H1 (cell line): Measurements from ENCODE around the gene RNF220. TPM values are rescaled to one million over a fixed set of nuclear protein-coding genes. Genes with fewer than 3 reads are reported as not detected.
"Not testable (repeated sequence)": the region's sequence is repeated elsewhere in the genome, so short reads cannot be mapped to it uniquely, and the experiment has no call there.

Experiments used
- CTCF ChIA-PET: fragments of 300-600 bp; sonication (Branson Sonifier 250); formaldehyde crosslinking; loops from one replicate; lab custom pipeline; 2021; ENCODE audit not compliant: partially characterized antibody; lab: Charles Lee
- POLR2A ChIA-PET: fragments of 300-600 bp; sonication (Branson Sonifier 250); formaldehyde crosslinking; loops from one replicate; lab custom pipeline; 2021; ENCODE audit warnings: inconsistent platforms; ENCODE audit not compliant: partially characterized antibody; lab: Charles Lee
- DNase-seq, 2 experiments: peaks; one replicate each; pipeline versions ENCODE4 v3.0.0 to v3.0.0-alpha.2; 2010 to 2022; ENCODE audit warnings: low spot score in 2 of 2, low read depth in 1 of 2, mixed read lengths in 1 of 2
- FAIRE-seq: peaks from 2 replicates; lab custom pipeline; 2011; peaks lifted over from hg19 to GRCh38; lab: Jason Lieb, UNC
- H2AFZ ChIP-seq: 2 replicates; pipeline ENCODE4 v1.8.1; 2012; ENCODE audit warnings: low read length, inconsistent platforms
- H2AK5ac ChIP-seq: 2 replicates; pipeline ENCODE4 v1.6.1; 2013; ENCODE audit warnings: low read depth, low read length
- H2BK120ac ChIP-seq: replicated peaks from 2 replicates; pipeline ENCODE3; 2013; ENCODE audit warnings: low read depth, low read length, inconsistent platforms
- H2BK12ac ChIP-seq: 2 replicates; pipeline ENCODE4 v1.6.1; 2013; ENCODE audit warnings: low read depth, low read length
- H2BK15ac ChIP-seq: 2 replicates; pipeline ENCODE4 v1.6.1; 2013; ENCODE audit warnings: low read length
- H2BK20ac ChIP-seq: 2 replicates; pipeline ENCODE4 v1.6.1; 2013; ENCODE audit warnings: low read length
- H2BK5ac ChIP-seq: 2 replicates; pipeline ENCODE4 v1.6.1; 2013; ENCODE audit warnings: low read depth, low read length
- H3K14ac ChIP-seq: 2 replicates; pipeline ENCODE4 v1.6.1; 2013; ENCODE audit warnings: inconsistent platforms; ENCODE audit not compliant: insufficient read length
- H3K18ac ChIP-seq: 2 replicates; pipeline ENCODE4 v1.6.1; 2013; ENCODE audit warnings: low read length; ENCODE audit errors: extremely low read depth
- H3K23ac ChIP-seq: 2 replicates; pipeline ENCODE4 v1.6.1; 2013; ENCODE audit warnings: inconsistent platforms; ENCODE audit not compliant: insufficient read length
- H3K23me2 ChIP-seq: 2 replicates; pipeline ENCODE4 v1.6.1; 2013; ENCODE audit warnings: low read depth, low read length
- H3K27ac ChIP-seq: 2 replicates; pipeline ENCODE4 v1.6.1; 2011; ENCODE audit warnings: low read depth, low read length, inconsistent platforms
- H3K27me3 ChIP-seq, 4 experiments: replicated peaks in 1 of 4; 1 replicate in 1 of 4; 2 replicates in 3 of 4; pipeline versions ENCODE4 v1.6.1 to v1.8.1; 2011 to 2013; ENCODE audit warnings: low read length in 3 of 4, mild to moderate bottlenecking in 3 of 4, inconsistent platforms in 2 of 4, mixed read lengths in 2 of 4, moderate library complexity in 1 of 4; ENCODE audit not compliant: control insufficient read depth in 3 of 4, insufficient read depth in 3 of 4; ENCODE audit errors: extremely low read depth in 1 of 4
- H3K36me3 ChIP-seq, 4 experiments: 2 replicates each; pipeline versions ENCODE4 v1.6.1 to v1.8.1; 2011 to 2013; ENCODE audit warnings: mild to moderate bottlenecking in 4 of 4, low read length in 3 of 4, moderate library complexity in 2 of 4, control low read depth in 1 of 4, inconsistent platforms in 1 of 4; ENCODE audit not compliant: insufficient read depth in 4 of 4, control insufficient read depth in 2 of 4
- H3K4ac ChIP-seq: replicated peaks from 2 replicates; pipeline ENCODE3; 2013; ENCODE audit warnings: low read length, low read depth, mixed read lengths, inconsistent platforms; ENCODE audit not compliant: insufficient read length
- H3K4me1 ChIP-seq, 4 experiments: replicated peaks in 1 of 4; 1 replicate in 1 of 4; 2 replicates in 3 of 4; pipeline versions ENCODE4 v1.6.1 to v1.8.1; 2011 to 2013; ENCODE audit warnings: low read length in 3 of 4, inconsistent platforms in 2 of 4, mixed read lengths in 1 of 4; ENCODE audit not compliant: insufficient read depth in 4 of 4, control insufficient read depth in 3 of 4
- H3K4me2 ChIP-seq, 2 experiments: 2 replicates each; pipeline versions ENCODE4 v1.6.1 to v1.8.1; 2011 to 2013; ENCODE audit warnings: low read depth in 2 of 2, low read length in 2 of 2, control low read depth in 1 of 2, inconsistent platforms in 1 of 2, mild to moderate bottlenecking in 1 of 2; ENCODE audit not compliant: insufficient read depth in 1 of 2
- H3K4me3 ChIP-seq, 4 experiments: fragments of 200-600, 300-600 bp in 1 of 4; sonication (generic), shearing (Covaris generic), sonication (Bioruptor Twin) in 1 of 4; 2 replicates each; pipeline versions ENCODE4 v1.5.1 to v1.8.1; 2011 to 2016; ENCODE audit warnings: low read length in 4 of 4, low read depth in 3 of 4, control low read depth in 2 of 4, inconsistent platforms in 2 of 4, mild to moderate bottlenecking in 2 of 4, mixed read lengths in 1 of 4, moderate library complexity in 1 of 4; ENCODE audit not compliant: insufficient read depth in 2 of 4; ENCODE audit errors: extremely low read depth in 1 of 4
- H3K56ac ChIP-seq: replicated peaks from 2 replicates; pipeline ENCODE3; 2013; ENCODE audit warnings: low read depth, mild to moderate bottlenecking, mixed read lengths, low read length, inconsistent platforms; ENCODE audit not compliant: insufficient read length
- H3K79me1 ChIP-seq: 2 replicates; pipeline ENCODE4 v1.6.1; 2013; ENCODE audit warnings: low read depth, low read length, control low read depth
- H3K79me2 ChIP-seq, 2 experiments: 2 replicates each; pipeline versions ENCODE4 v1.6.1 to v1.8.1; 2012 to 2013; ENCODE audit warnings: low read length in 2 of 2, mild to moderate bottlenecking in 2 of 2, inconsistent platforms in 1 of 2; ENCODE audit not compliant: insufficient read depth in 2 of 2, control insufficient read depth in 1 of 2
- H3K9ac ChIP-seq, 4 experiments: replicated peaks in 1 of 4; 1 replicate in 1 of 4; 2 replicates in 3 of 4; pipeline versions ENCODE4 v1.6.1 to v1.8.1; 2011 to 2013; ENCODE audit warnings: low read depth in 3 of 4, low read length in 3 of 4, control low read depth in 2 of 4, mild to moderate bottlenecking in 2 of 4, moderate library complexity in 2 of 4, inconsistent platforms in 1 of 4; ENCODE audit errors: extremely low read depth in 1 of 4
- H3K9me3 ChIP-seq, 2 experiments: 2 replicates each; pipeline versions ENCODE4 v1.6.1 to v1.8.1; 2012 to 2013; ENCODE audit warnings: mild to moderate bottlenecking in 2 of 2, moderate library complexity in 2 of 2, control low read depth in 1 of 2, inconsistent platforms in 1 of 2, low read depth in 1 of 2, low read length in 1 of 2, mixed read lengths in 1 of 2; ENCODE audit not compliant: insufficient read depth in 2 of 2
- H4K20me1 ChIP-seq, 2 experiments: replicated peaks in 1 of 2; 2 replicates each; pipeline versions ENCODE3 to v1.8.1; 2011 to 2013; ENCODE audit warnings: inconsistent platforms in 2 of 2, low read length in 2 of 2, mild to moderate bottlenecking in 1 of 2; ENCODE audit not compliant: insufficient read depth in 2 of 2, control insufficient read depth in 1 of 2
- H4K5ac ChIP-seq: 2 replicates; pipeline ENCODE4 v1.6.1; 2013; ENCODE audit warnings: low read length, low read depth, mixed read lengths, inconsistent platforms; ENCODE audit not compliant: insufficient read length
- H4K8ac ChIP-seq: 2 replicates; pipeline ENCODE4 v1.8.0; 2013; ENCODE audit warnings: mild to moderate bottlenecking, moderate library complexity, low read length, inconsistent platforms; ENCODE audit not compliant: insufficient read depth; ENCODE audit errors: extremely low read depth
- H4K91ac ChIP-seq: replicated peaks from 2 replicates; pipeline ENCODE3; 2013; ENCODE audit warnings: low read length, mixed read lengths, inconsistent platforms; ENCODE audit not compliant: insufficient read length
- CHD1 ChIP-seq: IDR thresholded peaks from 2 replicates; pipeline ENCODE4 v1.6.1; 2012; ENCODE audit warnings: low read depth, low read length, improper control_type of control experiment
- KDM4A ChIP-seq: IDR thresholded peaks from one replicate; pipeline ENCODE4 v1.7.1; 2012; ENCODE audit warnings: low read depth, mild to moderate bottlenecking, moderate library complexity, low read length, inconsistent platforms; ENCODE audit not compliant: severe bottlenecking
- WGBS, 2 experiments: shearing (Covaris generic) in 1 of 2; methylation state at CpG; one replicate each; pipeline versions ENCODE4 v1.1.6 to v1.1.7; 2013 to 2015; ENCODE audit warnings: low lambda C conversion rate in 2 of 2, mixed read lengths in 2 of 2, inconsistent platforms in 1 of 2, low coverage in 1 of 2, missing lambda C conversion rate in 1 of 2; ENCODE audit not compliant: insufficient replicate concordance in 2 of 2, insufficient coverage in 1 of 2, insufficient read length in 1 of 2; ENCODE audit errors: extremely low coverage in 1 of 2, missing lambda C conversion rate in 1 of 2; 5-methylcytosine and 5-hydroxymethylcytosine counted together
- polyA plus RNA-seq, 7 experiments: library from polyadenylated mRNA; depleted of rRNA in 3 of 7; stranded (reverse) in 5 of 7; unstranded in 2 of 7; fragments of >200 nt in 5 of 7; fragments of 200-250 nt in 2 of 7; gene quantifications; 1 replicate in 5 of 7; 2 replicates in 1 of 7; 4 replicates in 1 of 7; pipeline versions ENCODE4 v1.2.1 to v1.2.3, GENCODE V29; 2011 to 2013; ENCODE audit warnings: missing spikeins in 2 of 7, mixed read lengths in 2 of 7
- total RNA-seq: library from RNA; stranded (reverse); fragmentation: NEBNext Ultra II Directional; extraction: Animal tissue kit (Norgen Biotek cat#: 25700); gene quantifications from 2 replicates; pipeline ENCODE4 v1.2.1, GENCODE V29; 2021

Gene RNF220
- total and polyA plus RNA-seq, 2 of the 8 experiments (the other 6 are each of a cell fraction or from before 2014, with no cell fraction given) = 123 to 160 TPM

- no peak for TF ChIP-seq KDM4A
- TF ChIP-seq CHD1 = no peak
These were observed 259.8 kb downstream of the RNF220 start (continued) for GRCh38 chr1:44664730-44665370.

- H4K8ac ChIP-seq, H2BK12ac ChIP-seq, H3K18ac ChIP-seq, POLR2A ChIA-PET, H2AK5ac ChIP-seq, H3K36me3 ChIP-seq, H3K4me3 ChIP-seq, H2BK20ac ChIP-seq, H3K79me2 ChIP-seq, H3K4me1 ChIP-seq, H4K20me1 ChIP-seq, H3K4ac ChIP-seq, H3K14ac ChIP-seq, H3K79me1 ChIP-seq, FAIRE-seq, H4K5ac ChIP-seq, H3K27ac ChIP-seq, H4K91ac ChIP-seq, DNase-seq, H3K56ac ChIP-seq, H3K23ac ChIP-seq, H3K9ac ChIP-seq, H2AFZ ChIP-seq, H2BK15ac ChIP-seq, H3K9me3 ChIP-seq, H2BK5ac ChIP-seq, H3K4me2 ChIP-seq, H3K23me2 ChIP-seq, H3K27me3 ChIP-seq, H2BK120ac ChIP-seq: not testable (repeated sequence)
- CTCF ChIA-PET = interaction anchor here (7.6 kb wide), 1 partner anchor 15 kb away, joined by 45 read pairs; no protein-coding TSS in a partner anchor
- WGBS, 2 experiments = 92% methylated on average over 1 of the region's 1 CpG; no CpG with 5 or more reads in 1 of the 2 experiments
These were observed 261.7 kb downstream of the RNF220 start for GRCh38 chr1:44666719-44667118.
